T-helper 1 cell treated with Interleukin-12 subunit alpha and Interleukin-12 subunit beta and Interleukin-4 antibody, amounts not matched to agents 30 ng/mL and 1 ng/mL, for 36 hours (primary cell): ENCODE results near the gene ARHGEF25. TPM values are rescaled to one million over a fixed set of nuclear protein-coding genes. Genes with fewer than 3 reads are reported as not detected.
"Not testable (repeated sequence)": the region's sequence is repeated elsewhere in the genome, so short reads cannot be mapped to it uniquely, and the experiment has no call there.

Experiments used
- intact Hi-C: fragments of 100-400 bp; cut with micrococcal nuclease; formaldehyde crosslinking; loops from one replicate; pipeline ENCODE4 v1.15.1; 2024
- total RNA-seq: library from RNA; stranded (reverse); gene quantifications from 2 replicates; pipeline ENCODE4 v1.2.3, GENCODE V29; 2022

The ARHGEF25 gene
- total RNA-seq, 1 donor from 2014 or later: 0.51 TPM

- intact Hi-C loops: no loop called here
These were observed 4.4 kb upstream of the ARHGEF25 start for GRCh38 chr12:57606821-57607220.

DNA sequence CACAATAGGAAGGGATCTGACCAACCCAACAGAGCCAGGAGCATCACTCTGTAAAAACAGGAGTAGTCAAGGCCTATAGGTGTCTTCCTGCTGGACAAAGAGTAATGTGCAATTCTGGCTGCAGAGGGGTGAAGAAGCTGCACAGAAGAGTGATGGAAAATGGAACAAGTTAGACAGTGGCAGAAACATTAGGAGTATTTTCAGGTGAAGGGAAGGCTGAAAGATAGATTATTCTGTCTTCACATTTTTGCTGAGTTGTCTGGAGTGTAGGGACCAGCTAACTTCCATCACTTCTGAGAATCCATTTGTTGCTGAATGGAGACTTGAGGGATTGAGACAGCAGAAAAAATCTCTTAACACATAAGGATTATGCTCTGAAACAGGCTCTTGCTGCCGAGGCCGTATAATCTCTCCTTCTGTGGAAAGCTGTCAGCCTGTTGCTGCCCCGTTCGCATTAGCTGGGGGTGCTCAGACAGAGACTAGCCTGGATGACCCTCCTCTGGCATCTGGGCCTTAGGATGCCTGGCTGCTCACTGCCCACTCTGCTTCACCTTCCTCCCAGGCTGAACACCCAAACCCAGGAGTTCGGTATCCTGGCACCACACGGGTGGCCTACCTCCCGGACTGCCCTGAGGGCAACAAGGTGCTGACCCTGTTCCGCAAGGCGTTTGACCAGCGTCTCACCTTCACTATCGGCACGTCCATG, 3.1 kb upstream of the ARHGEF25 start:
- intact Hi-C loops: no loop called here

- intact Hi-C loops: no loop called here
These were observed 2.0 kb upstream of the ARHGEF25 start for GRCh38 chr12:57609101-57609780.

GRCh38 chr12:57609781-57610553, 1.3 kb upstream of the ARHGEF25 start:
- intact Hi-C loops: no loop called here

GRCh38 chr12:57610554-57611107, 604 bp upstream of the ARHGEF25 start:
- intact Hi-C loops: no loop called here

- intact Hi-C loops: no loop called here
These were observed 834 bp downstream of the ARHGEF25 start for GRCh38 chr12:57611827-57612710.

- intact Hi-C loops: no loop called here
These were observed 1.6 kb downstream of the ARHGEF25 start for GRCh38 chr12:57612711-57613426.

DNA sequence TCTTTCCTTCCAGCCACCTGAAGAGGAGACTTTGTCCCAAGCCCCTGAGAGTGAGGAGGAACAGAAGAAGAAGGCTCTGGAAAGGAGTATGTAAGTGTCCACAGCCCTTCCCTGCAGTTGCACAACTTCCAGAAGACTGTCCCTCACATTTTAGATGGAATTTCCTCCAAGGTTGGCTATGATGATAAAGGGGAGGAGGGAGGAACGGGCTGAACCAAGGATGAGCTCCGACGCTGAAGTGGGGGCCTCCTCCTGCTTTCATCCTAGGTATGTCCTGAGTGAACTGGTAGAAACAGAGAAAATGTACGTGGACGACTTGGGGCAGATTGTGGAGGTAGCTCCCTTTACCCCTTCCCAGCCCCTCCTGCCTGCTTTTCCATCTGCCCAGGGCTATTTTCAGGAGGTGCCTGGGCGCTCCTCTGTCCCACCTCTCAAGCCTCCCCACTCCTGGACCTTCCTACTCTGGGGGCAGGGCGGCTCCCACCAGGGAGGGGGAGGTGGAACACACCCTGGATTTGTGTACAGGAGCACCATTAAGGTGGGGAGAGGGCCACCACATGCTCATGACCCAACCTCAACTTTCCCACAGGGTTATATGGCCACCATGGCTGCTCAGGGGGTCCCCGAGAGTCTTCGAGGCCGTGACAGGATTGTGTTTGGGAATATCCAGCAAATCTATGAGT, 2.3 kb downstream of the ARHGEF25 start:
- intact Hi-C loops: no loop called here

DNA sequence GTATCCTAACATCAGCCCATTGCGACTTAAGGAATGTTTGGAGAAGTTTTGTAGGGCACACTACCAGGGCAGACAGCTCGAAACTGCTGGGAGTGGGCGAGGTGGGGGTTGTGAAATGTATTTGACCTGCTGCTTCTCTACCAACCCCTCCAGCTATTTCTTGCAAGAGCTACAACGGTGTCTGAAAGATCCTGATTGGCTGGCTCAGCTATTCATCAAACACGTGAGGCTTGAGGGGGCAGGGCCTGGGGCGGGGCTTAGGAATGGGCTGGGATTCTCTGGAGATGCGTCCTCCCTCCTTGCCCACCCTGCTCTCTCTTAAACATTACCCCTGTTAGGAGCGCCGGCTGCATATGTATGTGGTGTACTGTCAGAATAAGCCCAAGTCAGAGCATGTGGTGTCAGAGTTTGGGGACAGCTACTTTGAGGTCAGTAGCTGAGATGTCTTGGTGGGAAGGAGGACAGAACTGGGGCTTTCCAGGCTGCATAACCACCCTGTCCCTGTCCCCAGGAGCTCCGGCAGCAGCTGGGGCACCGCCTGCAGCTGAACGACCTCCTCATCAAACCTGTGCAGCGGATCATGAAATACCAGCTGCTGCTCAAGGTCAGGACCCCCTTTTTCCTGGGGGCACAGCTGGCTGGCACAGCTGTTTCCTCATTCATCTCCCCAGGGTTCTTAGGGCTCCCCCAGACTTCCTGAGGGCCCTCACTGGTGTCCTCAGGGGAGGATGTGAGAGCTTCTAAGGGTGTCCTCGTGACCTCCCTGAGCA, 3.1 kb downstream of the ARHGEF25 start:
- intact Hi-C loops: no loop called here

GRCh38 chr12:57614948-57615500, 3.8 kb downstream of the ARHGEF25 start:
- intact Hi-C loops: no loop called here

DNA sequence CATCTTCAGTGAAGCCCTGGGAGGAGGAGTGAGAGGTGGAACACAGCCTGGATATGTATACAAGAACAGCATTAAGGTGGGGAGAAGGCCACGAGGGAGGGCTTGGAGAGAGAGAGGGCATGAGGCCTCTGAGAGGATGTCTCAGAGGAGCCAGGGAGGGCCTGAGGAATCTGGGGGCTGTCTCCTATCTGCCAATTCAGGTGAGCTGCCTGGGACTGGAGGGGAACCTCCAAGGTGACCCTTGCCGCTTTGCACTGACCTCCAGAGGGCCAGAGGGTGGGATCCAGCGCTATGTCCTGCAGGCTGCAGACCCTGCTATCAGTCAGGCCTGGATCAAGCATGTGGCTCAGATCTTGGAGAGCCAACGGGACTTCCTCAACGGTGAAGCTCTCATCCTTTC, 4.4 kb downstream of the ARHGEF25 start:
- intact Hi-C loops: no loop called here

GRCh38 chr12:57616383-57617101, 5.3 kb downstream of the ARHGEF25 start:
- intact Hi-C loops: no loop called here

GRCh38 chr12:57617942-57618341, 6.7 kb downstream of the ARHGEF25 start:
- intact Hi-C loops: no loop called here

DNA sequence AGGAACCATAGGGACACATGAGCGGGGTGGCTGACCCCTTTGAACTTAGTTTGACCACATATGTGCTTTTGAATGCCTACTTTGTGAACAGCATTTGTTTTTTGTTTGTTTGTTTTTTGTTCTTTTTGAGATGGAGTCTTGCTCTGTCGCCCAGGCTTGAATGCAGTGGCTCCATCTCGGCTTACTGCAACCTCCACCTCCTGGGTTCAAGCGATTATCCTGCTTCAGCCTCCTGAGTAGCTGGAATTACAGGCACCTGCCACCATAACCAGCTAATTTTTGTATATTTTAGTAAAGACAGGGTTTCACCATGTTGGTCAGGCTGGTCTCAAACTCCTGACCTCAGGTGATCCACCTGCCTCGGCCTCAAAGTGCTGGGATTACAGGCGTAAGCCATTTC, 7.2 kb downstream of the ARHGEF25 start:
- intact Hi-C loops: not testable (repeated sequence)

GRCh38 chr12:57618966-57619433, 7.8 kb downstream of the ARHGEF25 start:
- intact Hi-C loops: no loop called here

DNA sequence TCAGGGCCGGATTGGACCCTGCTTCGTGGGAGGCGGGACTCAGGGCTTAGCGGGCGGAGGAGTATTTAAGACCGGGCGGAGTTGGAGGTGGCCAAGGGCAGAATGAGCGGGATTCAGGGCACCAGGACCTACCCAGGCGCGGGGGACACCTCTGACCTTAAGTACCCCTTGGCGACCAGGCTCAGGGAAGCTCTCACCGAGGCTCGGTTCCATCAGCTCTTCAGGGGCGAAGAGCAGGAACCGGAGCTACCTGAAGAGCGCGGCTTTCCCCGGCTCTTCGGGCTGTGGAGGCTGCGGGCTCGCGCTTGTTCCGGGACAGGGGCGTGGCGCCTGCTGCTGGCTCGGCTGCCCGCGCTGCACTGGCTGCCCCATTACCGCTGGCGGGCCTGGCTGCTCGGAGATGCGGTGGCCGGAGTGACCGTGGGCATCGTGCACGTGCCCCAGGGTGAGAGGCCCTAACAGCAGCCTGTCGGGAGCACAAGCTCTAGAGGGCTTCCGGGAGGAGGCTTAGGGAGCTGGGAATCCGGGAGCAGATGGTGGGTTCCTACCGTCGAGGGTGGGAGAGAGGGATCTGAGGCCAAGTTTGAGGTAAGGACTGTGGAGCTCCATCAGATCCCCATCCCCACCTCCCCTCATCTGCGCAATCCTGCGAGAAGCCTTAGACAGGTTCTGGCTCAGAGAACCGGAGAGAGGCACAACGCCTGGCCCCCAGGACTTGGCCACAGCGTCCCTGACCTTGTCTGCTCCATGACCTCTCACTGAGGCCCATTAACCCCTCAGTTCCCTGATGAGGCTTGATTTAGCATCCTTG, 8.4 kb downstream of the ARHGEF25 start:
- intact Hi-C loops: loop anchor here (2.0 to 5.0 kb wide), 2 partner anchors 99 to 142 kb away; partner anchors contain the start of genes ARHGAP9 and DDIT3
